ENCODE data around the gene SV2B.
"Not testable (repeated sequence)": the region's sequence is repeated elsewhere in the genome, so short reads cannot be mapped to it uniquely, and the experiment has no call there.

GRCh38 chr15:91344912-91345311 is 244.9 kb downstream of the SV2B start:
- not testable (repeated sequence) for TF ChIP-seq POLR2AphosphoS5 (IDR thresholded peaks at IDR 0.05; ENCODE audit: borderline replicate concordance, low read depth, low read length); EZH2 (IDR thresholded peaks at IDR 0.05)

All from SK-N-MC (cell line).